Measurements from ENCODE around the gene DUSP3. TPM values are rescaled to one million over a fixed set of nuclear protein-coding genes. Genes with fewer than 3 reads are reported as not detected.

DUSP3 gene
- polyA plus RNA-seq, 3 donors, result 55.7 to 63.6 (median 57.0) TPM

DNA sequence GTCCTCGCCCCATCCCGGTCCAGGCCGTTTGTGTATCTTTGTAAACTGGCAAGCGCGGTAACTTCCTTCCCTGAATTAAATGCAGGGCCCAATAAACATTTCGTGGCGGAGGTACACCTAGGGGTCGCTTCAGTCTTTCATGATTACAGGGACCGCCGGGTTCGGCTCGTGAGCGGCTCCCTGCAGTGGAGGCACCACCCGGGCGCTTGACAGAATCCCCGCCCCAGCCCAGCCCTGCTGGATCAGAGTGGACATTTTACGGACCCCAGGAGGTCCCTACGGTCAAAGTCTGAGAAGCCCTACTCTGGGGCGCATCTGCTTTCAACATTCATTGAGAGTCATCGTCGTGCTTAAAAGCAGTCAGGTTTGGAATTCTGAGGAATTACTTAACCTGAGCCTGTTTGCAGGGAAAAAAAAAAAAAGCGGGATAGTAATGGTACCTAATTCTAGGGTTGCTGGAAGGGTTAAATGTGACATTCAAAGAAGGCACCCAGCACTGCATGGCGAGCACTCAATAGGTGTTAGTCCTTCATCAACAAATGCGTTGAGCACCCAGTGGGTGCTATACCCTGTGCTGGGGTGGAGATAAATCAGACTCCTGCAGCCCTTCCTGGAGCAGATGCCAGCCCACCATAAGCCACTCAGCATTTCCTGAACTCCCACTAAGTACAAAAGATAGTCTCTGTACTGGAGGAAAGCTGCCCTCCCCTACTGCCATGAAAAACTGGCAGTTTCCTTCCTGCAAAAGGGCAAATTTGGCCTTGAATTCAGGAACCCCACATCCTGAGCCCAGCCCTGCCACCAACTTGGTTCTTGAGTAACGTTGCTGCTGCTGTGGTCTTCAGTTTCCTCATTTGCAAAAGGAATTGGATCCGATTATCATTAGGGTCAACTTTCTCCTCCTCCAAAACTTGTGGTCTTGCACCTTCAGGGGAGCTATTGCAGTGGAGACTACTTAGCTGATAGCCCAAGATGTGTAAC is 658 bp upstream of the DUSP3 start:
- peak in 3 of 11 donors; percentile 45 to 59 (median 58) for DNase-seq (ENCODE audit: extremely low read depth in 1 of 11, low read depth in 9 of 11, low spot score in 4 of 11)

DNA sequence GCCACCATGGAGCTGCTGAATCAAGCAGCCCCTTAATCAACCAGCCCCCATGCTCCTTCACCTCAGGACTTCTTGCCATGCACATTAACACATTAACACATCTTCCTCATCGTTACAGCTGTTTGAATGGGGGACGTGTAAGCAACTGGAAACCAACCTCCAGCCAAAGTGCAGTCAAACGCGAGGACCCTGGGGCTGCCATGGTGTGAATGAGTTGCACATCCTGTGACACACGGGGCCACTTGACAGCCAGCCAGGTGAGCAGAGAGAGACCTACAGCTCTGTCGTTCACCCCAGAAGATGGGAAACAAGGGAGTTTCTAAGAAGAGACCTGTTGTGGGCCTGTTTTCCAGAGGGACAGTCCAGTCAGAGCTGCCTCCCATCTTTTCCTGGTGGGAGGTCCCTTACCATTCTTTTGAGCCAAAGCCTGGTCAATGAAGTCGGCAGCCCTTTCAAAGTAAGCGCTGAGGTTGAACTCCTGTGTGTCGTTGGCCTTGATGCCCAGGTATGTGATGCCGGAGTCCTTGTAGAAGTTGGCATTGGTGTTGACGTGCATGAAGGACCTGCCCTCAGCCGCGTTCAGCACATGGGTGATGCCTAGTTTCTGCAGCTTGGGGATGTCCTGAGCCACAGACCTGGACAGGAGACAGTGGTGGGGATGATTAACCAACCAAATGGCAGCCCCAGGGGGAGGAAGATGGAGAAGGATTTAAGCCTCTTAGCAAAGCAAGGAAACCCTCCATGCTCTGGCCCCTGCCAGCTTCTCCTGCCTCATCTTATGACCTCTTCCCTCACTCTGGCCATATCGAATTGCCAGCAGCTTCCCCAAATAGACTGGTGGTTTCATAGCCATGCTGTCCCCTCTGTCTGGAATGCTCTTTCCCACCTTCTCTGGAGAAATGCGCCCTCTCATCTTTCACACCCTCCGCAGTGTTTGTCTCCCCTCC is 4.2 kb downstream of the DUSP3 start:
- no peak for DNase-seq (ENCODE audit: extremely low read depth in 1 of 11, low read depth in 9 of 11, low spot score in 4 of 11)

DNA sequence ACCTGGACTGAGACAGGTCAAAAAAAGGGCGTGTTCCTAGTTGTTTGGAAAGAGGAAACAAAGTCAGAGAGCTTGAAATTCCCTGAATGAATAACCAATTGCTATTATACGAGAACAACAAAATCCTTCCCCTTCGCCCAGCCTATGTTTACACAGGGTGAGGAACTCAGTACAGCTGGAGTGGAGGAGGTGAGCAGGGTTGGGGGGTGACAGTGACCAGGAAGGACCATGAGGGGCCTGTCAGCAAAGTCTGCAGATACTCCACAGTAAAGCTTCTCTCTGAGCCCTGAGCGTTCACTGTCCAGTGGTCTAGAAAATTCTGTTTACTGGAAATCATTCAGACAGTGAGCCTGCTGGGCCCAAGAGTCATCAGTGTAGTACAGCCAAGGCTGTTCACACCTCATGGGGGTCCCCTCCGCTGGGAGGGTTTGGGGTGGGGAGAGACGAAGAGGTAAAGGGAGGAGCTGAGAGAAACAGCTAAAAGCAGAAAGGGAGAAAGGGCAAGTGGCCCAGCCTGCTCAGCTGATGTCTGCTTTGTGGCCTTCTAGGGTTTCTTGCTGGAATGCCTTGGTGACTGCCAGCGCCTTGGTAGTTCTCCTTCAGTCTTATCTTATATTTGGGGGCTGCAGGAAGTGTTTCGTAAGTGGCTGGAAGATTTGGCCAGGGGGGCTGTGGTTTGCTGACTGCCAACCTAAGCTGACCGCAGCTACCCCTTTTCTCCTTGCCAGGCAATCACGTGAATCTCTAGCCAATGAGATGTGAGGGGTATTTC is 5.7 kb downstream of the DUSP3 start:
- DNase-seq (ENCODE audit: extremely low read depth in 1 of 11, low read depth in 9 of 11, low spot score in 4 of 11), result no peak

DNA sequence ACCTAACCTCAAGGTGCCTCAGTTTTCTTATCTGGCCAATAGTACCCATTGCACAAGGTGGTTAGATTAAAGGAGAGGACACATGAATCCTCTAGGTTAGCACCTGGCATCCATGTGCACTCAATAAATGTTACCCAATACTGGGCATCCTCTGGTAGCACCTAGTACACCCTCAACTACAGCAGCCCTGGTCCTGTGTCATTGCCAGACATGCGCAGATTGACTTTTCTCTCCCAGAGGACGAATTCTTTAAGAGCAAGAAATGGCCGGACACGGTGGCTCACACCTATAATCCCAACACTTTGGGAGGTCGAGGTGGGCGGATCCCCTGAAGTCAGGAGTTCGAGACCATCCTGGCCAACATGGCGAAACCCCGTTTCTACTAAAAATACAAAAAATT is 7.3 kb downstream of the DUSP3 start:
- no peak for DNase-seq (ENCODE audit: extremely low read depth in 1 of 11, low read depth in 9 of 11, low spot score in 4 of 11)

DNA sequence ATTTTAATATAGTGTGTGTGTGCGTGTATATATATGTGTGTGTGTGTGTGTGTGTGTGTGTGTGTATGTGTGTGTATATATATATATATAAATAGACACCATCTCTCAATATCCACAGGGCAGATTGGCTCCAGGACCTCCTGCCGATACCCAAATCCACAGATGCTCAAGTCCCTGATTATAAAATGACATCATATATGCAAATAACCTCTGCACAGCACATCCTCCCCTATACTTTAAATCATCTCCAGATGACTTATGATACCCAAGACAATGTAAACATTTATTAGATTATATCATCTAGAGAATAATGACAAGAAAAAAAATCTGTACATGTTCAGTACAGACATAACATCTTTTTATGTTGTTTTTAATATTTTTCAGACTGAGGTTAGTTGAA is 7.8 kb downstream of the DUSP3 start:
- DNase-seq (ENCODE audit: extremely low read depth in 1 of 11, low read depth in 9 of 11, low spot score in 4 of 11), result no peak

DNA sequence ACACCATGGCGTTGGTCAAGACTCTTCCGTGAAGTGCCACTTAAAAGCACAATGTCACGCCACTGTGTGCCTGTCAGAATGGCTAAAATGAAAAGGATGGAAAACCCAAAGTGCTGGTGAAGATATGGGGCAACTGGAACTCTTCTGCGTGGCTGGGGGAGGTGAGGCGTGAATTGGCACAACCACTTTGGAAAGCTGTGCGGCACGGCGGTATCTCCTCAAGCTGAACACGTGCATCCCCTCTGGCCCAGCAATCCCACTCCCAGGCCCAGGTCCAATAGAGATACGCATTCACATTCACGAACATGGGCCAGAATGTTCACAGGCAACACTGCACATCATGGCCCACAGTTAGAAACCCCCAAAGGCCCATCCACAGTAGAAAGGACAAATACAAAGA is 8.9 kb downstream of the DUSP3 start:
- no peak for DNase-seq (ENCODE audit: extremely low read depth in 1 of 11, low read depth in 9 of 11, low spot score in 4 of 11)

DNA sequence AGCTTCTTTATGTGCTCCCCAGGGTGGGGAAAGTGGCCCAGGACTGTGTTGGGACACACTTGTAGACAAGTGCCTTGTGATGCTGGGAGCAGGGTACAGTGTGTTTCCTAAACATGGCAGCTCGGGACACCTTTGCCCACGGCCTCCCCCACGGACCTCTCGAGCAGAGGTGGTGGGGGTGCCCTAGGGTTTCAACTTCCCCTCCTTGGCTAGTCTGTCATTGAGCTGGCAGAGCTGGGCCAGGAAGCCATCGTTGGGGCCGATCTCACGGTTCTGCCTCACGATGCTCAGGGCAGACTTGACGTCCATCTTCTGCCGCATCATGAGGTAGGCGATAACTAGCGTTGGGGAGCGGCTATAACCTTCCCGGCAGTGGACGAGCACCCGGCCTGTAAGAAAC is 9.4 kb downstream of the DUSP3 start:
- DNase-seq (ENCODE audit: extremely low read depth in 1 of 11, low read depth in 9 of 11, low spot score in 4 of 11), result no peak

DNA sequence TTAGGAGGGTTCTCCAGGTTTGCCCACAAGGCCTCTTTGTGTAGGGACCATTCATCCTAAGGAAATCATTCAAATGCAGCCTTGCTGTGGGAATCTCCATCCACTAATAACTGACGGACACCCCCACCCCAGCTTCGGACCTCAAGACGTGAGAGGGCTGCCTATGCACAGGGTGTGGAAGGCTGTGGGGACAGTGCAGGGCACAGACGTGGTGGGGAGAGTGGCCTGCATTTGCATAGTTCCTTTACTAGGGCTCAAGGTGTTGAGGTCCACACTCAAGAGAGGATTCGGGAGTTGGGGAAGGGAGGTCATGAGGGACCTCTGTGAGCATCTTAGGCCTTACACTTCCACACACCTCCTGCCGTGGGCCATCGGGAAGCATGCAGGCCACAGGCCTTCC is 9.8 kb downstream of the DUSP3 start:
- no peak for DNase-seq (ENCODE audit: extremely low read depth in 1 of 11, low read depth in 9 of 11, low spot score in 4 of 11)

DNA sequence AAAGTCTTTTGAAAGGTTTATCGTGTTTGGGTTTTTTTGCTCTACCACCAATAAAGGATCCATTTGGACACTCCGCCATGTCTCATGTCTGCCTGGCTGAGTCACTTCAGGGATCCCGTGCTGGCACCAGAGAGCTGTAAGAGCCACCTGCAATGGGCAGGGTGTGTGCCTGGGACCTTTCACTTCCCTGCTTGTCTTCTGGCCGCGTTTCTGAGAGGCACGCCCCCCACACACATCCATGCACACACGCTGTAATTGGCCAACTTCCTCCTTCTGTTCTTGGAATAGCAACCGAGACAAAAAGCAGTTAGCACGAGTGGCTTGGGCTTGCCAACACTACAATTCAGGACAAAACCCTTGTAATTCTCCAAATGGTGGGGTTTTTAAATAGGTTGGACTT is 10.4 kb downstream of the DUSP3 start:
- no peak for DNase-seq (ENCODE audit: extremely low read depth in 1 of 11, low read depth in 9 of 11, low spot score in 4 of 11)

DNA sequence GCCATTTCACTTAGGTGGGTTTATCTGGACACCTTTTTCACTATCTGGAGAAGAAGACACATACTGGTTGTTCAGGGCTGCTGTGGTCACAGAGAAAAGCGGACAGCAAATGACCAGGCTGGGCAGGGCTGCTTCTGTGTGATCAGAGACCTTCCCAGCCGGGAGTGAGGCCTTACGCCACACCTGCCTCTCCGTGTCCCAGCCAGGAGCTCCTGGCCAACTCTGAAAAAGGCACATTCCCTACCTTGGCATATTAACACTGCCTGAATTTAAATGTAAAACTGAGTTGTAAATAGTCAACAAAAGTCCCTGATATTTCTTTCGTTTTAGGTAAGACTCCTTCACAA is 11.1 kb downstream of the DUSP3 start:
- DNase-seq (ENCODE audit: extremely low read depth in 1 of 11, low read depth in 9 of 11, low spot score in 4 of 11), result no peak

DNA sequence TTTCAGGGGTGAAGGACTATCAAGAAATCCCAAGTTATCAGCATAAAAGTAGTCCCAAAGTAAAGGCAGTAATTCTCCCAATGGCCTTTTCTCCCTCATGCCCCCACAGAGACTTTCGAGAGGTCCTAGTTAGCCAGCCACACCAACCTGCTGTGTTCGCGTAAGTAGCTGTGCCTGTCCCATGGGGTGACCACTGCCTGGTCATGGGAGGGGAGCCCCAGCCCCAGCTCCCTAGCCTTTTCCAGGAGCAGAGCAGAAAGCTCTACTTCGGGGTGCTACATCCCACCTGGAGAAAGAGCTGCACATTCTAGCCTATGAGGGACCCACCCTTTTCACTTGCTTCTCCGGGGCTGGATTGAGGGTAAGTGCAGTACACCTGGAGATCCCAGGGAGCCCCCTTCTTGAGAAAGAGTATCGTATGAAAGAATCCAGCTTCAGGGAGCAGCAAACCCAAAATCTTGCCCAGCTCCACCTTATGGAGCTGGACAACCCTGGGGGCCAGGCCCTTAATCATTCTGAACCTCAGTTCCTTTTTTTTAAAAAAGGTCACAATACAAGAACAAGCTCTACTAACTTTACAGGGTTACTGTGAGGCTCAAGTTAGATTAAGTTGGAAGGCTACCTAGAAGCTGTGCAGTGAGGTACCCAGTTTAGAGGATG is 11.6 kb downstream of the DUSP3 start:
- DNase-seq (ENCODE audit: extremely low read depth in 1 of 11, low read depth in 9 of 11, low spot score in 4 of 11), result no peak

DNA sequence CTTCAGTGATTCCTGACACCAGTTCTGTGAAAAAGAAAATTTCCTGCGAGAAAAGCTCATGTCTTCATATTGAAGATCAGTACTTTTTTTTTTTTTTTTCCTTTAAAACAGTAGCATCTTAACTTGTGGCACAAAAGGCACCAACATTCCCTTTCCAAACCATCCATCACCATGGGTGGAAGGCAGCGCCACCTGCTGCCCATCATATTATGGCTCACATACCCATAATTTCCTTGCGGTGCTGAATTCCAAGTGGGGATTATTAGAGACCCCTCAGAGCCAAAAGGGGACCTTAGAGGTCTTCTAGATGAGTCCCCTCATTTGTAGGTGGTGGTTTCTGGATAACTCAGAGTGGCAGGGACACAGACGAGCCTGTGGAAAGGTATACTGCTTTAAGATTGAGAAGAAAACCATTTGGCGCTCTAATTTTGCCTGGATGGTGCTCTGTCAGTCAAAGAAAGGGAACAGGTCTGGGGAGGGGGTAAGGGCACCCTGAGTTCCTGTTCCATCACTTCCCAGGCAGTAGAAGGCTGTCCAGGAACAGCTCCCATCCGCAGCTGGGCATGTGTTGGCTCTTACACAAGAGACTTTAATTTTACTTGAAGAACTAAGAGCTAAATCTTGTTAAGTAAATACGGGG is 12.2 kb downstream of the DUSP3 start:
- peak in 4 of 11 donors; percentile 34 to 60 (median 53) for DNase-seq (ENCODE audit: extremely low read depth in 1 of 11, low read depth in 9 of 11, low spot score in 4 of 11)

DNA sequence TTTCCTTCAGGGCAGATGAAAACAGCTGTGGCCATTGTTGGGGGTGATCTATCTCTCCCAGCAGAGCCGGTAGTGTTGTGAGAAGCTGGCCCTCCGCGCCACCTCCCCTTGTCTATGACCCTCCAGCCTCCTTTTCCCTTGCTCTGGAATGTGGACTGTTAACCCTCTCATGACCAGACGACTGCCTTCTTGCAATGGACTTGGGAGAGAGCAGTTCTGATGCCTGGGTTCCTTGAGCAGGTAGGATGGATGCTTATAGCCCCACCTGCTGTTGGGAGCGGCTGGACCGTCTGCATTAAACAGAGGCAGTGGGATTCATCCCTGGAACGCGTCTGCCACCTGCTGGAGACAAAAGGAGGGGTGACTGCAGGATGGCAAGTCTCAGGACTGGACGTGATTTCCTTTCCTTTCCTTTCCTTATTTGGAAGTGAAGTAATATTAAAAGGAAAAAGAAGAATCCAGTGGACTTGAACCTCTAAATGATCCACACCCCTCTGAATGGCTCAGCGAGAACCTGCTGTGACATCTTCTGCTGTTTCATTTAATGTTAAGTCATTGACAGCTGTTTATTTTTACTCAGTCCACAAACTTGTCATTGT is 18.4 kb downstream of the DUSP3 start:
- DNase-seq (ENCODE audit: extremely low read depth in 1 of 11, low read depth in 9 of 11, low spot score in 4 of 11), result peak; percentile 86 to 95 (median 91)

DNA sequence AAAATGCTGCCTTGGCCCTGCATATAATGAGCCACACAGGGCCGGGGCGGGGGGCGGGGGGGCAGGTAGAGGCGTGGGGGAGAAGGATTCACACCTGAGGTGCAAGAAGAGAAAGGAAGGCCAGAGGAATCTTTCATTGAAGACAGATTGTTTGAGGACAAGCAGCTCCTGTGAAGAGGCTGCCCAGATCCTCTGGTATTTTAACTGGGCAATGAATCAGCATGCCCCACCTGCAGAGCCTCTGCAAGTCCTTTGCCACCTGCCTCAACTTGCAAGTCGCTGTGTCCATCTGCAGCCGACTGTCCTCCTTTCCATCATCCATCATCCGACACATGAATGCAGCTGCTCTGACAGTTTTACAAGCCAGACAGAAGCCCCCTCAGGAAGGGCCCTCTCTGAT is 18.9 kb downstream of the DUSP3 start:
- no peak for DNase-seq (ENCODE audit: extremely low read depth in 1 of 11, low read depth in 9 of 11, low spot score in 4 of 11)

DNA sequence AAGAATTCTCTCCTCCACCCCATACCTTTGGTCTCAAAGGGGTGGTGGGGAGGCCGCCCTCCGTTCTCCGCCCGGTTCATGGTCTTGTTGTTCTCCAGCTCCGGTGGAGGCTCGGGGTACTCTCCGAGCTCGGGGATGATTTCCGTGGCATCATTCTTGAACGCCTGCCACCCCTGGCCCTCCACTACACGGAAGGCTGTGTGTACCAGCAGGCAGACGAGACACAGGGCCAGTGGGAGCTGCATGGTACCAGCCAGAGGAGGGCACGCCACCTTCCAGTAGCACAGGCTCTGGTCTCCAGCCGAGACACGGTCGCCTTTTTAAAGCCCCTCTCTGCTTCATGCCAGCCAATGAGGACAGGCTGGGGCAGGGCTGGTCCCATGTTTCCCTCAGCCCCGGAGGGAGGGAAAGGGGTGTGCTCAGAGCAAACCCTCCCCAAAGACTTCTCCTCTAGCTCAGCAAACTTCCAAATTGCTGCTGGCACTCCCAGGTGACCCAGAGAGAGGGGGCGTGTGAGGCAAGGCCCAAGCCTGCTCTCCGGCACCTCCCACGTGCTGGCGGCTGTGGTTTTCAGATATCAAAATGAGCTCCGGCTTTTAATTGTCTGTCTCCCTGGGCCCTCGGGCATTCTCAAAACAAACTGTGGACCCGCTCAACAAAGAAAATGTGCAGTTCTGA is 20.1 kb downstream of the DUSP3 start, which contains the start of gene SOST:
TSS of gene SOST (minus strand) at position 295 of the 678 bp plus-strand sequence. CDS start at position 245, 50 bp downstream.
- peak in 1 of 11 donors; percentile 48 for DNase-seq (ENCODE audit: extremely low read depth in 1 of 11, low read depth in 9 of 11, low spot score in 4 of 11)

DNA sequence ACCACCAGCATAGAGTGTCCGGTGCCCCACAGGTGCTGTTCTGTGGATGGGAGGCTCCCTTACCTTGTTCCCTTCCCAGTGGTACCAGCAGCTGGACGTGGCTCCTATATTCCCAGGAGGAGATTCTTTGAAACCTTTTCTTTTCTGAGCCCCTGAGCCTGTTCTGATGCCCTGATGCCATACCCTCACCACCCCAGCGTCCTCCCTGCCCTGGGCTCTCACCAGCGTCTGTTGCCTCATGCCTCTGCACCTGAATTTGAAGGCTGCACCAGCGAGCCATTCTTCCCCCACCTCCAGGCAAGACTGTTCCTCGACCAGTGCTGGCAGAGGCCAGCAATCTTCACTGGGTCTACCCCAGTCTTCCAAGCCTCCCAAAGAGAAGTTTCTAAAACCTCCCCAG is 20.7 kb downstream of the DUSP3 start:
- DNase-seq (ENCODE audit: extremely low read depth in 1 of 11, low read depth in 9 of 11, low spot score in 4 of 11), result no peak

DNA sequence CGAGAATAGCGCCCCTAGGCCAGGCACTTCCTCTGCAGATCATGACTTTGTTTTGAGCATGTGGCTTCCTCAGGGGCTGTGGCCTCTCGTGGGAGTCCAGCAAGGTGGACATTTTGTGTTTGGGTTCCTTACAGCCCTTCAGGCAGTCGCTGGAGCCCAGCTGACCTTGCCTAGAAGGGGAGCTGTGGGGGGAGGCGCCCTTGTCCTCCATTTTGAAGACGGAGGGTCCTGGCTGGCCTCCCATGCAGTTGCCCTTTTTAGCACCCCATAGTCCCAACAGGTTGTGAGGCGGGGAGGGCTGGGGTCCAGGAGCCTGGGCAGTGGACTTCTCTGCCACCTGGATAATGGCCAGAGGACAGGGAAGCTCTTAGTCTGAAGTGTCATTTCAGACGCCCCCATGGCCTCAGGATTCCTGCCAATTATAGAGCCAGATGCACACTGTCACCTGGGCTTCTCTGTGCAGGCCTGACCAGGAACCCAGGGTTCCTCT is 21.6 kb downstream of the DUSP3 start:
- DNase-seq (ENCODE audit: extremely low read depth in 1 of 11, low read depth in 9 of 11, low spot score in 4 of 11), result no peak

Measured in renal cortex interstitium (tissue), 11 donors.